H4 (cell line): ENCODE data around the gene JOSD2. TPM values are rescaled to one million over a fixed set of nuclear protein-coding genes. Genes with fewer than 3 reads are reported as not detected.

Experiments used
- DNase-seq: peaks from one replicate; pipeline ENCODE4 v3.0.0-alpha.2; 2015; ENCODE audit warnings: low spot score
- total RNA-seq: library from RNA; depleted of rRNA; stranded (reverse); fragments of >200 nt; shearing (Covaris generic); gene quantifications from 2 replicates; pipeline ENCODE4 v1.2.3, GENCODE V29; 2014

Gene JOSD2
- total RNA-seq, 1 experiment from 2014 or later = 28.7 TPM

GRCh38 chr19:50496189-50497021 is 14.6 kb downstream of the JOSD2 start:
- no peak for DNase-seq

- DNase-seq = no peak
Observed at GRCh38 chr19:50495020-50495531, 15.9 kb downstream of the JOSD2 start.

- DNase-seq = no peak
Observed at GRCh38 chr19:50494186-50495019, 16.6 kb downstream of the JOSD2 start.

GRCh38 chr19:50493171-50493570 is 17.8 kb downstream of the JOSD2 start:
- DNase-seq = no peak

GRCh38 chr19:50492303-50493052 is 18.5 kb downstream of the JOSD2 start:
- no peak for DNase-seq

GRCh38 chr19:50490991-50491472 is 20.0 kb downstream of the JOSD2 start:
- DNase-seq = no peak

GRCh38 chr19:50490411-50490811 is 20.6 kb downstream of the JOSD2 start:
- DNase-seq = no peak

GRCh38 chr19:50489461-50490011 is 21.5 kb downstream of the JOSD2 start:
- DNase-seq = no peak

- no peak for DNase-seq
Observed at GRCh38 chr19:50488389-50489194, 22.4 kb downstream of the JOSD2 start.

- peak; percentile 58 for DNase-seq
Observed at GRCh38 chr19:50486823-50487515, 24.0 kb downstream of the JOSD2 start.

- no peak for DNase-seq
Observed at GRCh38 chr19:50485284-50485955, 25.6 kb downstream of the JOSD2 start.

- DNase-seq = no peak
Observed at GRCh38 chr19:50482916-50483315, 28.1 kb downstream of the JOSD2 start.

GRCh38 chr19:50482271-50482855 is 28.6 kb downstream of the JOSD2 start:
- DNase-seq = no peak

GRCh38 chr19:50481351-50482149 is 29.4 kb downstream of the JOSD2 start:
- DNase-seq = no peak

- DNase-seq = no peak
Observed at GRCh38 chr19:50480281-50481111, 30.5 kb downstream of the JOSD2 start.

GRCh38 chr19:50479761-50480251 is 31.2 kb downstream of the JOSD2 start:
- no peak for DNase-seq
